Heart right ventricle (tissue), 16 donors: ENCODE measurements around the gene TTC32. TPM values are rescaled to one million over a fixed set of nuclear protein-coding genes. Genes with fewer than 3 reads are reported as not detected.

ENCODE experiments used
- ATAC-seq, 8 donors: fragments of 200-7000 bp; cut with Tn5 transposase; one replicate each; pipeline ENCODE4 v1.9.1; 2020; ENCODE audit warnings: mild to moderate bottlenecking in 8 of 8, moderate library complexity in 8 of 8, moderate number of reproducible peaks in 1 of 8
- DNase-seq, 2 donors: peaks; one replicate each; pipeline ENCODE4 v3.0.0-alpha.2; 2020
- H3K27ac ChIP-seq, 10 donors: fragments of 200-600 bp; sonication (generic) in 2 of 10; one replicate each; pipeline versions ENCODE4 v1.5.0 to v1.8.0; 2020 to 2022; ENCODE audit warnings: mild to moderate bottlenecking in 3 of 10
- H3K27me3 ChIP-seq, 7 donors: fragments of 200-600 bp; one replicate each; pipeline ENCODE4 v1.8.0; 2021 to 2022; ENCODE audit warnings: mild to moderate bottlenecking in 2 of 7
- H3K36me3 ChIP-seq, 9 donors: fragments of 200-600 bp; sonication (generic) in 1 of 9; one replicate each; pipeline versions ENCODE4 v1.5.0 to v1.8.0; 2020 to 2022; ENCODE audit warnings: mild to moderate bottlenecking in 2 of 9
- H3K4me1 ChIP-seq, 9 donors: fragments of 200-600 bp; sonication (generic) in 1 of 9; one replicate each; pipeline versions ENCODE4 v1.5.0 to v1.8.0; 2020 to 2022; ENCODE audit warnings: mild to moderate bottlenecking in 4 of 9
- H3K4me3 ChIP-seq, 10 donors: fragments of 200-600 bp; sonication (generic) in 2 of 10; one replicate each; pipeline versions ENCODE4 v1.5.0 to v1.8.0; 2020 to 2022; ENCODE audit warnings: mild to moderate bottlenecking in 7 of 10, moderate library complexity in 2 of 10
- H3K9me3 ChIP-seq, 11 donors: fragments of 200-600 bp in 10 of 11; sonication (generic) in 2 of 11; one replicate each; pipeline versions ENCODE4 v1.5.0 to v1.8.0; 2013 to 2022; ENCODE audit warnings: mild to moderate bottlenecking in 2 of 11, control low read depth in 1 of 11, moderate library complexity in 1 of 11
- CTCF ChIP-seq, 9 donors: fragments of 200-600 bp; sonication (generic) in 2 of 9; IDR thresholded peaks; one replicate each; pipeline versions ENCODE4 v1.5.0 to v1.8.0; 2021 to 2022; ENCODE audit warnings: antibody characterized with exemption in 9 of 9, mild to moderate bottlenecking in 5 of 9, moderate library complexity in 1 of 9
- WGBS, 2 donors: extraction: QIAGEN DNeasy Blood & Tissue Kit; methylation state at CpG; one replicate each; pipeline ENCODE4 v1.1.7; 2013; ENCODE audit warnings: inconsistent platforms in 1 of 2; 5-methylcytosine and 5-hydroxymethylcytosine counted together
- intact Hi-C, 10 donors: fragments of 100-400 bp; cut with DNase I; formaldehyde crosslinking; loops; one replicate each; pipeline versions ENCODE4 v1.11.1 to v1.14.2; 2022
- polyA plus RNA-seq, 2 donors: library from polyadenylated mRNA; stranded (reverse); fragments of 200-250 nt; gene quantifications; one replicate each; pipeline ENCODE4 v1.2.3, GENCODE V29; 2013
- total RNA-seq, 10 donors: library from RNA; stranded (reverse); fragmentation: NEBNext Ultra II Directional in 3 of 10; extraction: Animal tissue kit (Norgen Biotek cat#: 25700) in 3 of 10; gene quantifications; one replicate each; pipeline versions ENCODE4 v1.2.1 to v1.2.4, GENCODE V29; 2021 to 2023
- donor health status: Arrhythmogenic right ventricular cardiomyopathy.
- donor health status: ischemic (EF 13 %, LVEDD 7.1; RV severe dilation, severe dysfunction).
- donor health status: healthy with polysubstance abuse.
- donor health status: DM: no; HTN: yes; CAD: no.
- donor health status: DM: no; HTN: no; CAD: no.
- donor health status: ischemic (EF 25% LVEDD 6.9; RV normal size, moderate dysfunction).
- donor health status: ischemic (EF 25% LVEDD 5.7; RV mildly dilated, moderate dysfunction).
- donor health status: healthy.
- donor health status: DM: yes; HTN: yes; CAD: no.
- donor health status: Ischemic cardiomyopathy.
- donor health status: ischemic (EF 35%, LVEDD 5.7; RV mildly dilated, moderate dysfunction).
- donor health status: nonischemic (EF 11% LVEDD 7.7; RV severe dilation, severe dysfunction).
- donor health status: DM: yes; HTN: yes; CAD: no.
- donor health status: PGD.
- donor health status: ischemic (EF 29% LVEDD 5.4; RV normal size, mild dysfunction).
- donor health status: nonischemic (EF 23%, LVEDD 6.1; RV moderate dilation, normal function).

The TTC32 gene
- total and polyA plus RNA-seq, 12 donors: 3.4 to 27.7 (median 6.4) TPM

- no peak for TF ChIP-seq CTCF (IDR thresholded peaks at IDR 0.05)
- intact Hi-C loops: loop anchor here in 3 of 10 donors (5.0 to 10.0 kb wide), 4 partner anchors 83 to 1463 kb away; no protein-coding TSS in a partner anchor
- Histone ChIP-seq H3K4me3 (no peak overlapping the region), H3K27me3 (no peaks in the 10 kb centered on the region), H3K27ac (no peak overlapping the region), H3K9me3 (no peaks in the 10 kb centered on the region), H3K36me3 (no peaks in the 10 kb centered on the region), H3K4me1 (peaks cover 0 to 9% (median 0%) of the 10 kb centered on the region in 9 donors)
- ATAC-seq (no peak), DNase-seq (no peak)
- WGBS, 2 donors: 94 to 97% methylated on average over 15 of the region's 15 CpGs
Observed at GRCh38 chr2:19857806-19858205, 44.0 kb downstream of the TTC32 start.

GRCh38 chr2:19857100-19857499 lies 44.7 kb downstream of the TTC32 start:
- no peak for TF ChIP-seq CTCF (IDR thresholded peaks at IDR 0.05)
- no peak for DNase-seq
- intact Hi-C loops: loop anchor here in 3 of 10 donors (5.0 to 10.0 kb wide), 4 partner anchors 82 to 1462 kb away; no protein-coding TSS in a partner anchor
- ATAC-seq: no peak
- Histone ChIP-seq H3K27ac (no peak overlapping the region), H3K9me3 (no peaks in the 10 kb centered on the region), H3K36me3 (no peaks in the 10 kb centered on the region), H3K4me3 (no peak overlapping the region), H3K27me3 (no peaks in the 10 kb centered on the region), H3K4me1 (peaks cover 0 to 9% (median 0%) of the 10 kb centered on the region in 9 donors)
- WGBS, 2 donors: 71 to 81% methylated on average over 7 of the region's 7 CpGs

GRCh38 chr2:19855542-19856431 lies 46.0 kb downstream of the TTC32 start:
- Histone ChIP-seq H3K27me3 (no peaks in the 10 kb centered on the region), H3K36me3 (no peaks in the 10 kb centered on the region), H3K27ac (no peak overlapping the region), H3K4me1 (peaks cover 0 to 9% (median 0%) of the 10 kb centered on the region in 9 donors), H3K9me3 (no peaks in the 10 kb centered on the region), H3K4me3 (no peak overlapping the region)
- DNase-seq (no peak), ATAC-seq (peak in 2 of 8 donors; percentile 6 to 28)
- intact Hi-C loops: loop anchor here in 3 of 10 donors (5.0 to 10.0 kb wide), 4 partner anchors 81 to 1461 kb away; no protein-coding TSS in a partner anchor
- 75 to 79% methylated on average over 15 of the region's 15 CpGs for WGBS, 2 donors
- TF ChIP-seq CTCF (IDR thresholded peaks at IDR 0.05): no peak

- peaks cover 0 to 9% (median 0%) of the 10 kb centered on the region in 9 donors for H3K4me1 ChIP-seq
- no peaks in the 10 kb centered on the region for H3K9me3 ChIP-seq
- H3K27me3 ChIP-seq: no peaks in the 10 kb centered on the region
- H3K4me3 ChIP-seq: no peak overlapping the region
- DNase-seq: no peak
- no peaks in the 10 kb centered on the region for H3K36me3 ChIP-seq
- no peak for ATAC-seq
- no peak overlapping the region for H3K27ac ChIP-seq
- intact Hi-C loops: loop anchor here in 3 of 10 donors (5.0 to 10.0 kb wide), 4 partner anchors 80 to 1460 kb away; no protein-coding TSS in a partner anchor
- WGBS, 2 donors: 95 to 96% methylated on average over 20 of the region's 20 CpGs
- no peak for TF ChIP-seq CTCF (IDR thresholded peaks at IDR 0.05)
Observed at GRCh38 chr2:19854596-19855541, 46.9 kb downstream of the TTC32 start.
